OCI-LY1 (cell line): Measurements from ENCODE around the gene INPP4A.

Source experiments
- H2AFZ ChIP-seq: fragments of 200-600 bp; sonication (generic), shearing (Covaris generic); 2 replicates; pipeline ENCODE4 v1.6.0; 2014; ENCODE audit warnings: antibody characterized with exemption, mild to moderate bottlenecking, low read length
- H3F3A ChIP-seq: fragments of 200-600 bp; sonication (generic), shearing (Covaris generic); 2 replicates; pipeline ENCODE4 v1.6.0; 2014; ENCODE audit warnings: mild to moderate bottlenecking, antibody characterized with exemption, low read length, moderate library complexity; ENCODE audit not compliant: insufficient read depth
- H3K27ac ChIP-seq: fragments of 200-600 bp; sonication (generic); 2 replicates; pipeline ENCODE4 v1.5.1; 2014; ENCODE audit warnings: low read length, mixed run types, mild to moderate bottlenecking, low read depth; ENCODE audit not compliant: poor library complexity, severe bottlenecking
- H3K27me3 ChIP-seq: fragments of 200-600 bp; sonication (generic); 2 replicates; pipeline ENCODE4 v1.6.0; 2014; ENCODE audit warnings: antibody characterized with exemption, mild to moderate bottlenecking, low read length, moderate library complexity; ENCODE audit not compliant: insufficient read depth
- H3K36me3 ChIP-seq: fragments of 200-600 bp; sonication (generic); 2 replicates; pipeline ENCODE4 v1.6.1; 2014; ENCODE audit warnings: mild to moderate bottlenecking, antibody characterized with exemption, low read length, moderate library complexity, mixed read lengths; ENCODE audit not compliant: insufficient read depth
- H3K4me1 ChIP-seq: fragments of 200-600 bp; sonication (generic); 2 replicates; pipeline ENCODE4 v1.5.1; 2014; ENCODE audit warnings: mild to moderate bottlenecking, low read length, moderate library complexity; ENCODE audit not compliant: insufficient read depth, severe bottlenecking
- H3K4me2 ChIP-seq: fragments of 200-600 bp; sonication (generic), shearing (Covaris generic); 2 replicates; pipeline ENCODE4 v1.6.1; 2014; ENCODE audit warnings: low read length
- H3K4me3 ChIP-seq: fragments of 200-600 bp; sonication (generic); 2 replicates; pipeline ENCODE4 v1.5.1; 2014; ENCODE audit warnings: low read length, low read depth, mild to moderate bottlenecking, mixed read lengths; ENCODE audit not compliant: poor library complexity, severe bottlenecking
- H3K79me2 ChIP-seq: fragments of 200-600 bp; shearing (Covaris generic); 2 replicates; pipeline ENCODE4 v1.6.1; 2016; ENCODE audit warnings: mixed run types, low read length, mixed read lengths; ENCODE audit not compliant: insufficient read depth
- H3K9ac ChIP-seq: fragments of 200-600 bp; sonication (generic), shearing (Covaris generic); 2 replicates; pipeline ENCODE4 v1.6.1; 2014; ENCODE audit warnings: mild to moderate bottlenecking, low read length, mixed read lengths
- H3K9me2 ChIP-seq: fragments of 200-600 bp; sonication (generic), shearing (Covaris generic); 2 replicates; pipeline ENCODE4 v1.6.1; 2014; ENCODE audit warnings: low read depth, mild to moderate bottlenecking, low read length, mixed read lengths
- H3K9me3 ChIP-seq: fragments of 200-600 bp; shearing (Covaris generic); 2 replicates; pipeline ENCODE4 v1.6.1; 2014; ENCODE audit warnings: low read length, mixed read lengths
- H4K20me1 ChIP-seq: fragments of 200-600 bp; sonication (generic), shearing (Covaris generic); 2 replicates; pipeline ENCODE4 v1.6.0; 2016; ENCODE audit warnings: mild to moderate bottlenecking, low read length; ENCODE audit not compliant: insufficient read depth
- CTCF ChIP-seq: fragments of 200-600 bp; sonication (generic), shearing (Covaris generic); IDR thresholded peaks from 2 replicates; pipeline ENCODE4 v1.5.1; 2017; ENCODE audit warnings: mild to moderate bottlenecking, antibody characterized with exemption, low read length, moderate library complexity, mixed read lengths
- EZH2 ChIP-seq: fragments of 200-600 bp; sonication (generic), shearing (Covaris generic); IDR thresholded peaks from 2 replicates; pipeline ENCODE4 v1.8.0; 2017; ENCODE audit warnings: borderline replicate concordance, mixed run types, mild to moderate bottlenecking, antibody characterized with exemption, low read length, moderate library complexity, mixed read lengths

The INPP4A gene

GRCh38 chr2:98540536-98540935, 95.9 kb downstream of the INPP4A start:
- H3K4me1 ChIP-seq = no peaks in the 10 kb centered on the region

GRCh38 chr2:98541489-98541888, 96.8 kb downstream of the INPP4A start:
- H3K4me2 ChIP-seq = no peak overlapping the region
- no peaks in the 10 kb centered on the region for H3K36me3 ChIP-seq
- no peak overlapping the region for H3K9ac ChIP-seq
- H3K79me2 ChIP-seq = no peaks in the 10 kb centered on the region
- H3K9me3 ChIP-seq = no peaks in the 10 kb centered on the region
- H3K9me2 ChIP-seq = no peaks in the 10 kb centered on the region
- H3K27me3 ChIP-seq = no peaks in the 10 kb centered on the region
- no peaks in the 10 kb centered on the region for H3F3A ChIP-seq
- H3K27ac ChIP-seq = no peak overlapping the region
- H2AFZ ChIP-seq = no peak overlapping the region
- no peaks in the 10 kb centered on the region for H4K20me1 ChIP-seq
- TF ChIP-seq EZH2 = no peak
- no peak for TF ChIP-seq CTCF
- H3K4me1 ChIP-seq = no peaks in the 10 kb centered on the region
- no peak overlapping the region for H3K4me3 ChIP-seq

More at GRCh38 chr2:98540536-98540935, 95.9 kb downstream of the INPP4A start:
- Histone ChIP-seq H3K4me2 (no peak overlapping the region), H3K79me2 (no peaks in the 10 kb centered on the region), H3K36me3 (no peaks in the 10 kb centered on the region), H3K9me2 (no peaks in the 10 kb centered on the region), H3K27me3 (no peaks in the 10 kb centered on the region), H3F3A (no peaks in the 10 kb centered on the region), H2AFZ (no peak overlapping the region), H3K27ac (no peak overlapping the region), H3K4me3 (no peak overlapping the region), H4K20me1 (no peaks in the 10 kb centered on the region), H3K9me3 (no peaks in the 10 kb centered on the region), H3K9ac (no peak overlapping the region)
- TF ChIP-seq EZH2 (no peak), CTCF (no peak)

GRCh38 chr2:98541906-98542305, 97.2 kb downstream of the INPP4A start:
- H3K4me3 ChIP-seq = no peak overlapping the region
- no peak overlapping the region for H3K27ac ChIP-seq
- no peaks in the 10 kb centered on the region for H3K9me3 ChIP-seq
- no peaks in the 10 kb centered on the region for H3K9me2 ChIP-seq
- H4K20me1 ChIP-seq = no peaks in the 10 kb centered on the region
- H3K9ac ChIP-seq = no peak overlapping the region
- H3K27me3 ChIP-seq = no peaks in the 10 kb centered on the region
- no peaks in the 10 kb centered on the region for H3K79me2 ChIP-seq
- no peaks in the 10 kb centered on the region for H3K4me1 ChIP-seq
- TF ChIP-seq CTCF (no peak), EZH2 (no peak)
- H3K4me2 ChIP-seq = no peak overlapping the region
- no peak overlapping the region for H2AFZ ChIP-seq
- H3F3A ChIP-seq = no peaks in the 10 kb centered on the region
- H3K36me3 ChIP-seq = no peaks in the 10 kb centered on the region
